GM18873 (cell line): Measurements from ENCODE around the gene GPR183.

ENCODE experiments used
- ATAC-seq: cut with Tn5 transposase; IDR thresholded peaks from one replicate; pipeline ENCODE4 v1.9.1; 2021; ENCODE audit warnings: mild to moderate bottlenecking, moderate library complexity, moderate number of reproducible peaks; ENCODE audit not compliant: unreplicated experiment, low FRiP score

GPR183 gene

DNA sequence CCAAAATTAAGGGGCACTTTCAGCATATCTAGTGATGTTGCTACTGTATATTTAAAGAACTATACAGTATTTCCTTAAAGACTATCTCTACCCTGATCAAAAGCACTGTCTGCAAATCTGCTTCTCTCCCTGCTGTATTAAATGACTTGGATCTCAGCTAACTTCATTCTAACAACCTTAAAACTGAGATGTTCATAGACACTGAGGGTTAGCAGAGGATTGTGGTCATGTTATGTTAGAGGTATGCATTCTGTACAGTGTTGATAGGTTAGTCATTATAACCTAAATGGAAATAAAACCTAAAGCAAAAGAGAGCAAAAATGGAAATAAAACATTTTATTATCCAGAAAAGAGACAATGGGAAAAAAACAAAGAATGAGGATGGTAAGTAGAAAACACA lies 9.9 kb downstream of the GPR183 start:
- no peak for ATAC-seq

DNA sequence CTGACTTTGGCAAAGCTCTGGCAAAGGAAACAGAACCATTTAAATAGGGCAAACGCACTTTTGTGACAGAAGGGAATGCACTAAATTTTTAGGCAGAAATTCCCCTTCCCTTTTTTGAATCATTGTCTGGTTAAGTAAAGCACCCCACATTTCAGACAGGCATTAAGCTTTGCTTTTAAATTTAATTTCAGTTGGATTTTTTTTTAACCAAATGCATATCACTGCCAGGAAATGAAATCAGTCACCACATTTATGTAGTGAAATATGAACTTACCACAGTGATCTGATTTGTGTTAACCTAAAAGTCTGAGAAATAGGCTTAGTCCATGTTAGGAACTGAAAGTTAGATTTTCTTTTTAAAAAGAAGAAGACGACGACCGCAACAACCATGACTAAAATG lies 10.8 kb downstream of the GPR183 start:
- no peak for ATAC-seq

DNA sequence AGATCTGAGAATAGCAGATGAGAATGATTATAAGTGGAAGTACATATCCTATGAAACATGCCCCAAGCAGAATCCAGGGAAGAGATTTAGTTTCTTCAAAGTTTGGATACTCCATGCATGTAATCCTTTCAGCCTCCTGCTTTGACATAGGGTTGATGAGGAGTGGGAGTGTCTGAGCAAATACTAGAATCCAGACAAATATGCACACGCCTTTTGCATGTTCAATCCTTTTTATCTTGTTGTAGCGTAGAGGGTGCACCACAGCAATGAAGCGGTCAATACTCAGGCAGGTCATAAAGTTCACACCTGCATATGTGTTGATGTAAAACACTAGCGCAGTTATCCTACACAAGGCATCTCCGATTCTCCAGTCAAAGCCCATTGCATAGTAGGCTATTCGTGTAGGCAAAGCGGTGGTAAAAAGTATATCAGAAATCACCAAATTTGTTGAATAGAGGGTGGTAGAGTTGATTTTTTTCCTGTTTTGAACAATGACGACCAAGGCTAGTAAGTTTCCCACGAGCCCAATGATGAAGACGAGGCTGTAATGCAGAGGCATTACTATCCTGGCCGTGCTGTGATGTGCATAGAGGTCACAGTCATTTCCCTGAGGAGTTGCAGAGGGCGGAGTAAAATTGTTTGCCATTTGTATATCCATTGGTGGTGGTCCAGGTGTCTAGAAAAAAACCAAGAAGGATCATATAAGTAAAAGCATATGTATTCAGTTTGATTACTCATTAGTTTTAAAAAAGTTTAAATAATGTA lies 11.5 kb downstream of the GPR183 start:
- no peak for ATAC-seq

DNA sequence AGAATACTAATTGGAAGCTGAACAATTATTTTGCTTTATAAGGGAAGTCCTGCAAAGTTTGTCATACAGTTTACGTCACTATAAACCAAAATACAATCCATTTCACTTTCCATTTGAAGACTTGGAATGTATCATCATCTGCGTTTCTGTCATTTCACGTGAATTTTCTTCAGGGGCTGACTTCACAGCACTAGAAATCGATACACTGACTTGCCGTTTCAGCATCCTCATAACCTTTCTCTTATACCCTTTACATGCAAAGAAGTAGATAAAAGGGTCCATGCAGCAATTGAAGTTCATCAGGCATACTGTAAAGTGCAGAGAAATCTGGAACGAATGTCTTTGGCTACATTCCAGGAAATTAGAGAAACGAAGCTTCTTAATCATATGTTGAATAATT lies 12.2 kb downstream of the GPR183 start:
- ATAC-seq, result no peak

DNA sequence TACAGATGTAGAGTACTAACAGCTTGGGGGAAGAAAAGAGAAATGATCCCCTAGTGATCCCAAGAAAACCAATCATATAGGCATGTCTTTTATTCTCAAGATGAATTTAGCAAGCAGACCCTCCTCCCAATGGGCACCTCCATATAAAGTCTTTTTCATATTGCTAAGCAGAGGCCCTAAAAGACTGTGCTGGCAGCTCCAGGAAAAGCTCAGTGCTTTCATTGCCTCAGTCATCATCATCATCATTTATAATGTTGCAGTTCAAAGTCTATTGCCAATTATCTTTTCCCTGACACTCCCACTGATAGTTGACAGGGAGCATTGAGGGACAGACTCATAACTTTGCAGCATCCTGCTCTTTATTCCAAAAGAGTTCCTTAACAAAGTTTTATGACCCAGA lies 13.0 kb downstream of the GPR183 start:
- no peak for ATAC-seq

DNA sequence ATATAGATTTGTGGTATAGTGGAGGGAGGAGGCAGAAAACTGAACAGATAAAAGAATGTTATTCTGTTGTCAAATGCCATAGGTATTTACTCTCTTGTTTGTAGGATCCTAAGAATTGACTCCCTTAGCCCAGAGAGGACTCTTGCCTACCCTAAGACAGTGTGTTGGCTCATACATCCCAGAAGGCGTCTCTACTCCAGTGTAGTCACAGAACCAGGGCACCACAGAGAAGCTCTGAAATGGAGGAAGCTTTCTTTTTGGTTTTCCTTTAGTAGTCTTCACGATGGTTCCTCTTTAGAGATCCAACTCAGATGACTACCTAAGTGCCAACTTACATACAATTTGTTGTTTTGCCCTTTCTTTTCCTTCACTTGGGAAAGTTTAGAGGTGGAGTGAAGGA lies 14.0 kb downstream of the GPR183 start:
- ATAC-seq, result no peak

DNA sequence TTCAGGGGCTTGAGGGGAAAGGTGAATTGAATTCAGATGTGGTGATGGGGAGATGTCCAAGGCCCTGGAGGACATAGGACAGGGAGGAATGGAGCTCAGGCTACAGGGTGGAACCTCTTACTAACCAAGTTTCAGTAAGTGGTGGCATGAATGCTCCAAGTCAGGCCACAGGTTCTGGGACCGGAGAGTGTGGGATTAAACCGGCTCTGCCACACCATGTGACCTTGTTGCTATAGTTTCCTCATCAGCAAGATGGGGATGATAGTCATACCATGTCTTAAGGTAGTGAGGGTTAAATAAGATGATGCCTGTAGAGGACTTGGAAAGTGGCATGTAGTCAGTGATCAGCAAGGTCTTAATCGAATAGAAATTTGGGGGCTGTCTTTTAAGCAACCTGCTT lies 16.3 kb downstream of the GPR183 start:
- ATAC-seq, result no peak

DNA sequence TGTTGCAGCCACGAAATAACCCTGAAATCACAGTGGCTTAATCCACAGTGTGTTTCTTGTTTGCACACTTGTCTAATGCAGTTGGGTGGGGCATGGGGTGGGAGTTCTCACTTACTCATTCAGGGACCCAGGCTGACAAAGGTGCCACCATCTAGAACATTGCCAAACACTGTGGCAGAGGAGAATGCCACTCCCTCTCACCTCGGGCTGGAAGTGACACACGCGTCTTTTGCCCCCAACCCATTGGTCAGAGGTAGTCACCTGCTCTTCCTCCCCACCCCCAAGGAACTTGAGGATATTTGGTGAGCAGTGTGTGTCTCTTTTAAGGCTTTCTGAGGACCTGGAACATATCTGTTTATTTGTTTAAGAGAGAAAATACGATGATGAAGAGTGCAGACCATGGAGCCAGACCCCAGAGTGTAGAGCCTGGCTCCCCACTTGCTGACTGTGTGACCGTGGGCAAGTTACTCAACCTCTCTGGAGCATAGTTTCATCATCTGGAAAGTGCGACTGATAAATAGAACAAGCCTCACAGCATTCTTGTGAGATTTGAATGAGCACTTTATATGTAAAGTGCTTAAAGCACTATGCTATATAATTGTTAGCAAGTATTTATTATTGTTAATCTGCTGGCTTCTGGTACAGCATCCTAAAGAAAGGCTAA lies 17.4 kb downstream of the GPR183 start:
- ATAC-seq, result no peak

DNA sequence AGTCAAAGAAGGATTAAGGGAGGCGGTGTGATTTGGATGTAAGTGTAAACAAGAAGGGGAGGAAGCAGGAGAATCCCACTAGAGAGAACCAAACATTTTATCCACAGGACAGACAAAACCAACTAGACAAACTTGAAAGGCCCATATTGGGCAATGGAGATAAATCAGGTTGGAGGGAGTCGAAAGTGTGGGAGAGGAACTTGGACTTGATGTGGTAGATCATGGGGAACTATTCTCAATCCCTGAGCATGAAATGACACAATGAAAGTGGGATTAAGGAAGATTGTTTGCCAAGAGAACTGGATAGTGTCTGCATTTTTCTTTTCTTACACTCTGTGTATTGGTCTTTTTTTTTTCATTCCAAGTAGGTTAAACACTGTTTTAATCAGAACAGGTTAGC lies 17.9 kb downstream of the GPR183 start:
- no peak for ATAC-seq

DNA sequence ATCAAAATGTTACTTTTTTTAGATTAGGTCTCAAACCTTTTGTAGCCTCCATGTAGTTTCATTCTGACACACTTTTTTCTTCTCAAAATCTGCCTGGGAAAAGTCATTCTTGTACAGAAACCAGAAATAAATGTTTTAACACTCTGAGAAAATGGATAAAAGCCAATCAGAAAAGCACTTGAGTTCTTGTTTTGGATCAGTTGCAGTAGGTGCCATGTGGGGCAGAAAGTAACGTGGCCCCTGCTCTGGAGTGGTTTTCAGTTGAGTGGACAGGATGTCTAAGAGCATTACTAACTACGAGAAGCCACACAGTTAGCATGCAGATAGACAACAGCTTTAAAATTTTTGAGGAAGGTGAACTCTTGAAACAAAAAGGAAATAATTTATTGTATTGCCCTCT lies 19.1 kb downstream of the GPR183 start:
- ATAC-seq, result peak; percentile 80

DNA sequence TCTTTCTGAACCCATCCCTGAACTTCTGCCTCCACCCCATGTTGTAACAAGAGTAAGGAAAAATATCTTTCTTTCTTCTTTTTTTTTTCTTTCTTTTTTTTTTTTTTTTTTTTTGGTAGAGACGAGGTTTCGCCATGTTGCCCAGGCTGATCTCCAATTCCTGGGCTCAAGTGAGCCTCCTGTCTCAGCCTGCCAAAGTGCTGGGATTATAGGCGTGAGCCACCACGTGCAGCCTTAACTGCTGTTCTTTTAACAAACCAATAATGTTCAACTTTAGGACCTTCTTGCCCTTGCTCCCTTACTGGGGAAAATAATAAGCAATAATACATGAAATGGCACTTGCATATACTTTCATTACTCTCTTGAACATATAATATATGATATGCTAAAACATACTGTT lies 19.6 kb downstream of the GPR183 start:
- no peak for ATAC-seq

DNA sequence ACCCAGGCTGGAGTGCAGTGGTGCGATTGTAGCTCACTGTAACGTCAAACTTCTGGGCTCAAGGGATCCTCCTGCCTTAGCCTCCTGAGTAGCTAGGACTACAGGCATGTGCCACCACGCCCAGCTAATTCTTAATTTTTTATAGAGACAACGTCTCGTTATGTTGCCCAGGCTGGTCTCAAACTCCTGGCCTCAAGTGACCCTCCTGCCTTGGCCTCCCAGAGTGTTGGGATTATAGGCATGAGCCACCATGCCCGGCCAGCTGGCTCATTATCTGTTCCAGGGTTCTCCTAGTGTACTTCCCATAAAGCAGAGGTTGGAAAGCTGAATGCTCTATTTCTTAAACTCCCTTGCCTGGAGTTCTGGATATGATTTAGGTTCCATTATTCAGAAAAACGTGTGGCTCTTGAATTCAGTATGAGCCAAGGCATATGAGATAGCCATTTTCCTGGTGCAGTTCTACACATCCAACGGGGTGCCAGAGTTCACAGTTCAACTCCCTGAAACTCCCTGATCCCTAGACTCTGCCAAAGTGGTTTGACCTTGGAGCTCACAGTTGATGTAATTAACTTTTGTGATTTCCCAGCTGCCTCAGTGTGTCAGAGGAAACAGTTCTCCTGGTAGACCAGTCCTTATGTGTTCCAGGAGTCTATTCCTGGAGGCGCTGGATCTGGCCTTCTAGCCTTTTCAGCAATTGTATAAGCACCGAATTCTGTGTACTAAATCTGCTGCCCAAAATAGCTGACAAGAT lies 21.6 kb downstream of the GPR183 start:
- ATAC-seq, result no peak

DNA sequence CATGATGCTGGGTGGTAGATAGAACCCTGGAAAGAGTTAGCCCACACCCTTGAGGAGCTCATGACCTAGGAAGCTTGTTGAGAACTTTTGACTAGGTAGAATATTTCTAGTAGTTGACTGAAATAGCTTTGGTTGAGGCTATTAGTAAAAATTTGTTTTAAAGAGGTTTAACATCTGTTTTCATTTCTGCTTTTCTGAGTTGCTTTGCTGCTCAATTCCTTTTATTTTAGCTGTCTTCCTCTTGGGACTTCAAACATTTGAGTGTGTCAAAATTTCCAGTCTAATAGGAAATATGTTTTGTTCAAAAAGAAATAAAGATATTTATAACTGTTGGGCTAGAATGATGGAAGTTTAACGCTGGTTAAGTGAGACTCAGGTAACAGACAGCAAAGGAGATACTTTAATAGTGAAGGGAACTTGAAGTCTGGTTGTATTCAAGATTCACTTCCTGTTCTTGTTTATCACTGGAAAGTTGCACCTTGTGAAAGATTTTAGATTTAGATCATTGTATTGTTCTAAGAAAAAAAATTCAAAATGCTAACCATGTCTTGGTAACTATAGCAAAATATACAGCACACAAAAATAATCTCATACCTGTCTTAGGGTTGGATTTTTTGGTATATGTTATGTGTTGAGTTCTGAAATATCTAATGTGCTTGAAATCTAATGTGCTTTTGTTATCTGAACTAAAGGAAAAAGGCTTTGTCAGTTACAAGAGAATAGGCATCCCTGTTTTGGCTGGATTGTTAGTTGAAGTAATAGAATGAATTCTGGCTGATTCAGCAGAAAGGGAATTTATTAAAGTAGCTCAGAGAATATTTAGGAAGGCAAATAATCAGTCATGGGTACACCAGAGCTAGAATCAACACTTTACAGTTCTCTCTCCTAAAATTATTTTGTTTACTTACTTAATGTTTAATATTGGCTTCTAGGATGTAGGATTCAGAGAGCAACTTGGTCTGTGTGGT lies 24.7 kb downstream of the GPR183 start:
- peak; percentile 67 for ATAC-seq

DNA sequence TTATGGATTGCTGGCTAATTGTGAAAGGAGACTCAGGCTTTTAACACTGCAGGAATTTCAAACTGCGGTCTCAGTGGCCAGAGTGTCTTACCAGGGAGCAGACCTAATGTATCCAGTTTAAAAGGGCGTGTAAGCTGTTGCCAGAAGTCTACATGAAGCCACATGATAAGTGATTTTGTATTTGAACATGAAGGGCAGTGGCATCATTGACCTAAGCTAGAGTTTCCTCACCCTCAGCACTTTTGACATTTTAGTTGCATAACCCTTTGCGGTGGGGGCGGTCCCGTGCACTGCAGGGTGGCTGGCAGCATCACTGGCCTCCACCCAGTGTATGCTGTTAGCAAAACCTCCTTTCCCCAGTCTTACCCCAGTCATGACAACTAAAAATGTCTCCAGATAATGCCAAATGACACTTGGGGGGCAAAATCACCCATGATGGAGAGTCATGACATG lies 25.4 kb downstream of the GPR183 start:
- peak; percentile 74 for ATAC-seq

DNA sequence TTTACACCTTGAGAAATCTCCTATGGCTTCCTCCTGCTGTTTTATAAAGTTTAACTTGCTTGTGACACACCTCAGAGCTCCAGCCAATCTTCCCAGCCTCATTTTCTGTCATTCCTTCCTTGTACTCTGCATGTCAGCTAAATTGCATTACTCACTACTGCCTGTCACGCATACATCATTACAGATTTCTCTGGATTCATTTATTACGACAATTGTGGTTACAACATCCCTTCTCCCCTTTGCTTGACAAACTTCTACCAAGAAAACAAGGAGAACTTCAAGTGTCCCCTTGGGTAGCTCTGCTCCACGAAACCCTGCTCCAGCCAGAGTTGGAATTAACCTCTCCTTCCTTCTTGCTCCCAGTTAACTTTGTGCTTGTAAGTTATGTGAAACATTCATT lies 27.0 kb downstream of the GPR183 start:
- no peak for ATAC-seq

DNA sequence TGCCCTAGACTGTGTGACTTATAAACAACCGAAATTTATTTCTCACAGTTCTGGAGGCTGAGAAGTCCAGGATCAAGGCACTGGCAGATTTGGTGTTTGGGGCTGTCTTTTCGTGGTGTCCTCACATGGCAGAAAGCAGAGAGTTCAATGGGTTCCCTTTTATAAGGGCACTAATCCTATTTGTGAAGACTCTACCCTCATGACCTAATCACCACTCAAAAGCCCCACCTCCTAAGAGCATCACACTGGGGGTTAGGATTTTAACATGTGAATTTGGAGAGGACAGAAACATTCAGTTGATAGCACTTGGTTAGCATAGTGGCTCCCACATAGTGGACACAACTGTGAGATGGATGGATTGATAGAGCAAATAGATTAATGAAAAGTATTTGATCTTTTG lies 27.6 kb downstream of the GPR183 start:
- no peak for ATAC-seq

DNA sequence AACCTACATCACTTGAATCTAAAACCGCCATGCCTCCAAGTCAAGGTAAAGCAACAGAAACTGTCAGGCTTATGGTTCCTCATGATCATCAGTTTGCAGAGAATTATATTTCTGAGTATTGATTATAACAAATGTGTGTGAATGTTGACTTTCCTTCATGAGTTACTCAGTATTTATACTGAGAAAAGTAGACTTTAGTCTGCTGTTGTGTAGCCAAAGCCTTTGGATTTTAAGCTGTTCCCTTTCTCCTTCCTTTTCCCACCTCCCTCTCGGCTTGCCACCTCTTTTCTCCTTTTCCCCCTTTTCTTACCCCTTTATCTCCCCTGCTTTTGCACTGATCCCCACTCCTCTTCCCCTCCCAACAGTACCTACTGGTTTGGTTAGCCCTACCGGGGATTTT lies 28.4 kb downstream of the GPR183 start:
- no peak for ATAC-seq

DNA sequence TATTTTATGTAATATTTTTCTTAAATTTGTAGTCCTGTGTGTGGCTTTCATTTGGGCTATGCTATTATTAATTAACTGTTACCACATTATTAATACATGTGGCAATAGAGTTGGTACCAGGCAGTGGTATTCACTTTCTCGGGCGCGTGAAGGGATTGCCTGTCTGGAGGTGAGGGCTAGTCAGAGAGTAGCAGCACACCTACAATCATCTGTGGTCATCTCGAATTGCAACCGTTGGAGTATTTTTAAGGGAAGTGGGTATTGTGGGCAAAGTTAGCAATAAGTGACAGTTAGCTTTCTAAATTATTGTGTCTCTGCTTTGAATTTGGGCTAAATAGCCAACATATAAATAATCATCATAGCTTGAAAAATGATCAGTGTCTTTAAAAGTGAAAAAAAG lies 29.0 kb downstream of the GPR183 start:
- ATAC-seq, result no peak

DNA sequence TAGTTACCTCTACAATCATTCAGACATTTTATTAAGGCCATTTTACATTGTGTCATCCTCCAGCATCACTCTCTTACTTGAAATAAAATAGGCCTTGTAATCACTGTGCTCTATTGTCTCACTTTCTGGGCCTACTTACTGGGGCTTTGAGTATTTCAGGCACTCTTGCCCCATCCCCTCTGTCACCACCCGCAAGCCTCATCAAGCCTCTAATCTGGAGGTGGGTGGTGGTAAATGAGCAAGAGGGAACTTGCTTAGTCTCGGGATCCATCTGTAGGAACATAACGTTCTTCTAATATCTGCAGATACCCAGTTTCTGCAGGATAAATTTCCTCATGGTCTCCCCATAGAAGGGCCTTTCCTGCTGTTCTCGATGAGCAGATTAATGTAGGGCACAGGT lies 29.6 kb downstream of the GPR183 start:
- ATAC-seq, result no peak

DNA sequence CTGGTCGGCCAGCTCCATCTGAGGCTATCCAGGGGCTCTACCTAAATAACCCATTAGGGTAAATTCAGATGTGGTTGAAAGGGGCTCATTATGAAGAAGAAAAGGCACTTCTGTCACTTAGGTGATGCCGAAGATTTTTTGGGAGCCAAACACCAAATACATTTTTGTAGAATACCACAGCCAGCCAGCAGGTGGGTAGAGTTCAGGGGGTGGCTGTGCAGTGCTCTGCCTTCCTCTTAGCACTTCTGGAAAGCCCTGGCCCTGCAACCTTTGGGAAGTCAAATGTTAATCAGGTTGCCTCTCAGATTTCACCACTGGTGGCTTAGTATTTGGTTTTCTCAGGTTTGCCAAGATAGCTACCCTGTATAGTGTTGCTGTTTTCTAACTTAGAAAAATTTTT lies 30.5 kb downstream of the GPR183 start:
- no peak for ATAC-seq
